Stimulated activated CD8-positive, alpha-beta memory T cell treated with anti-CD3 and anti-CD28 coated beads, Interleukin-15, amount 100 ng/mL, for 24 hours (primary cell): ENCODE results near the gene AKAP14.
"Not testable (repeated sequence)": the region's sequence is repeated elsewhere in the genome, so short reads cannot be mapped to it uniquely, and the experiment has no call there.

Experiments used
- DNase-seq: peaks from one replicate; pipeline ENCODE4 v3.0.0-alpha.2; 2020; ENCODE audit warnings: low read depth

AKAP14 gene

DNA sequence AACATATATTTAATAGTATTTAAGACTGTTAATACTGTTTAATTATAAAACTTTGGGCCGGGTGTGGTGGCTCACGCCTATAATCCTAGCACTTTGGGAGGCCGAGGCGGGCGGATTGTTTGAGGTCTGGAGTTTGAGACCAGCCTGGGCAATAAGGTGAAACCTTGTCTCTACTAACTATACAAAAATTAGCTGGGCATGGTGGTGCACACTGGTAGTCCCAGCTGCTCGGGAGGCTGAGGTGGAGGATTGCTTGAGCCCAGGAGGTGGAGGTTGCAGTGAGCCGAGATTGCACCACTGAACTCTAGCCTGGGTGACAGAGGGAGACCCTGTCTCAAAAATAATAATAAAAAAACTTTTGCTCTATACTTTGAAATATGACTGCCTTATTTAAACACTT is 26.7 kb downstream of the AKAP14 start:
- not testable (repeated sequence) for DNase-seq

DNA sequence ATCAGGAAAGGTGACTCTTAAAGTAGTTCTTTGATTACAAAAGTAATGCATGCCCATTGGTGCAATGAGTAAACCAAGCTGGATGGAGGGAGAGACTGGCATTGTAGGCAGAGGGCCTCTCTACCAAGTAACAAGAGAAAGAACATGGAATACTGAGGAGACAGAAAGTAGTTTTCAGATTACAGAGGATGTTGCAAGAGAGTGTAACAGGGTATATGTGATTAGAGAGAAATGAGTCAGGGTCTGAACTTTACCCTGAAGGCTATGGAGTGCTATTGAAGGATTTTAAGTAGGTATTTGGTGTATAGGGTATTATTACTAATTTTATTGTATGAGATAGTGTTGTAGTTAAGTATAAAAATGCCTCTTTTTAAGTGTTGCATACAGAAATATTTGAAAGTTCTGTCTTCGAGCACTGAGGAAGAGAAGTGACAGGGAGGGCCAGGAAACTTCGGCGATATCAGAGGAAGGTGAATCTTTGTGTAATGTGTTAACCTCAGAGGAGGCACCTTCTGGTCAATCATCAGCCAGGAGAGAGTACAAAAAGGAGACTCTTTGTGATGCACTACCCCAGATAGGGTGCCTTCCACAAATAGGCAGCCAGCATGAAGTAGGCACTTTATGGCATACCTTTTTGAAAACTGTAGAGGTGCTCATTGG is 39.7 kb downstream of the AKAP14 start:
- no peak for DNase-seq

DNA sequence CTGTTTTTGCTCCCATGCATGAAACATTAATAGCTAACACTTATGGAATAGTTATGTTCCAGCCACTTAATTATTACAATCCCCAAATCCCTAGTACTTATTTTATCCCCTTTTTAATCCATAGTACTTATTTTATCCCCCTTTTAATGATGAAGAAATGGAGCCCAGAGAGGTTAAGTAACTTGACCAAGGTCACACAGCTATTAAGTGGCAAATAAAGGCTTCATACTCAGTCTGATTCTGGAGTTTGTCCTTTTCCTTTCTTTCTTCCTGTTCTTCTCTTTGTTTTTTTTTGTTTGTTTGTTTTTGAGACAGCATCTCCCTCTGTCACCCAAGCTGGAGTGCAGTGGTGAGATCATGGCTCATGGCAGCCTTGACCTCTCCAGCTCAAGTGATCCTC is 45.6 kb downstream of the AKAP14 start:
- DNase-seq = no peak

DNA sequence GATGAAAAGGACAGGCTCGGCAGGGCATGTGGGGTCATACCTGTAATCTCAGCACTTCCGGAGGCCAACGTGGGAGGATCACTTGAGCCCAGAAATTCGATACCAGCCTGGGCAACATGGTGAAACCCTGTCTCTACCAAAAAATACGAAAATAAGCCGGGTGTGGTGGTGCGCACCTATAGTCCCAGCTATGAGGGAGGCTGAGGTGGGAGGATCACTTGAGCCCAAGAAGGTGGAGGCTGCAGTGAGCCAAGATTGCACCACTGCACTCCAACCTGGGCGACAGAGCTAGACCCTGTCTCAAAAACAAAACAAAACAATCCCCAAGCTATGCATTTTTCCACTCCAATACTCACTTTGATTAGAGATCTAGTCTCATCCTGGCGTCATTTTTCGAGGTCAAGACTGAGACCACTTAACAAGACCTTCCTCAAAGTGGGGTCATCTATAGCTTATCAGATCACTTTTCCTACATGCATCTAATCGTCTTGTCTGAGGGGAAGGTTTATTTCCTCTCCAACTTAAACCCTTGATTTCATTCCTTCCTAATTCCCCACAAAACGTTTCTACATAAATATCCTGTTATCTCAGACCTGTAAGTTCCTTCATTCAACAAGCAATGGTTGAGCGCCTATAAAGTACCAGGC is 46.6 kb downstream of the AKAP14 start:
- DNase-seq = no peak

DNA sequence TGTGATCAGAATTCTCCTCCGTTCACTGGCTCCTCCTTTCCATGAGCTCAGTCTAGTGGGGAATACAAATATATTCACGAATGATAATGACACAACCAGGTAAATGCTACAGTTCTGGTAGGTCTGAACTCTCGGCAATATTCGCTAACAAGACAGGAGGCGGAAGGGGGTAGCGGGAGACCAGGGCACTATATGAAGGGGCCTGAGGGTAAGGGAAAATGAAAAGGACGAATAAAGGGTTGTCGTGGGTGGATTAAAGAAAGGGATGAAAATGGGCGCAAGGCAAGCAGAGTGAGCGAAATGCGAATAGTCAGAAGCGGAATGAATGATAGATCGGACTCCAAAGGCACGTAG is 47.1 kb downstream of the AKAP14 start:
- DNase-seq = no peak

DNA sequence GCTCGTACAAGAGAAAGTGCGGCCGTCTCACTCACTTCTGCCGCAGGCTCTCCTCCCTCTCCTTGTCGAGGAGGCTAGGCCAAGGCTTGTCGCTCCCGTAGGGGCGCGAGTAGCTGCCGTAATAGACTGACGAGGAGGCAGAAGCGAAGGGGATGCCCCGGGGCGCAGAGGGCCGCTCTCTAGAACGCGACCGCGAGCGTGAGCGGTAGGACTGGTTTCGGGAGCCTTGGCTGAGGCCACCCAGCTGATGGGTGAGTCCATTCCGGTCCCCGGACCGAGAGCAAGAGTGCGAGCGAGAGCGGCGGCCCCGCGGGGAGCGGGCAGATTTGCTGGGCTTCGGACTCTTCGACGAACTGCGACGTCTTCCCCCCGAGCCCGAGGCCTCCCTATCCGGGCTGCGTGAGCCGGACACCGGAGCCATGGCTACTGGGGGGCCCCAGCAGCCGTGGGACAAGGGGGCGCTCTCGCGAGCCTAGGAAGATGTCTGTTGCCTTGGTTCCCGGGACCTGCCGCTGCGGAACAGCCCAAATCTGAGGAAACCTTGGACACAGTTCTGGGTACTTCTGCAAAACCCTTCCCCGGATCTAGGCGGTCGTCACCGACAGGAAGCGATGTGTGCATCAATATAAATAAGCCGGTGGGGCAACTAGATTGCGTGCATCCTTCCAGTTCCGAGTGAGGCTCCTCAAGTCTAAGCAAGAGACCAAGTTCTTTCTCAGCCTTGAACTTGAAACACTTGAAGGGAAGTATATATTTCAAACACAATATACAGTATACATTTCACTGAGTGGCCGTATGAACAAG is 47.7 kb downstream of the AKAP14 start, which contains the start of gene NKAP:
Gene NKAP, minus strand, starts transcription at position 567 of the 804 bp plus-strand sequence. Its CDS starts 146 bp downstream, at position 421.
- DNase-seq = peak; percentile 52

DNA sequence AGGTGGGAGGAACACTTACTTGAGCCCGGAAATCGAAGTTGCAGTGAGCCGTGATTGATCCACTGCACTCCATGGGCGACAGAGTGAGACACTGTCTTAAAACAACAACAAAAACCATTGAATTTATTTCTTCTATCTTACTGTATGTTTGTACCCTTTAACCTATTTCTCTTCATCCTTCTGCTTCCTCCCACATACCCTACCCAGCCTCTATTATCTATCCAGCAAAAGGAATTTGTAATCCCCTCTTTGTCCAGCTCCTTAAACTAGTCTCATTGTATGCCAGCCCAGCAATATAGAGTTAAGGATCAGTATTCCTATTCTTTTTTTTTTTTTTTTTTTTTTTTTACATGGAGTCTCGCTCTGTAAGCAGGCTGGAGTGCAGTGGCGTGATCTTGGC is 49.8 kb downstream of the AKAP14 start:
- DNase-seq = no peak

DNA sequence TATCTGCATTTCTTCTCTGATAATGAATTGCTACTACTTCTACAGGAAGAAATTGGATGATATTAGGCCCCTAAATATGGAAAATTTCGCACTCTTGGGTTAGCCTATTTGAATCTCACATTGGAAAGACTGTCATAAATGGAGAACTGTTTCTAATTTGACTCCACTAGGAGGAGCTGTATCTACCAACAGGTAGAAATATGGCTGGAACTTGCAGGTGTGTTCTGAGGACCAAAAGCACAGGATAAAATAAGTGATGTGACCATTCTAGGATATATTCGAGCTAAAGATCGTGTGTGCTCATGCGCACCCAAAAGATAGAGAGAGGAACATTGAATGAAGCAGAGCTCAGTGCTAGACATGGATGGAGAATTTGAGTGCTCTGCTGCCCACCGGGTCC is 52.7 kb downstream of the AKAP14 start:
- no peak for DNase-seq

DNA sequence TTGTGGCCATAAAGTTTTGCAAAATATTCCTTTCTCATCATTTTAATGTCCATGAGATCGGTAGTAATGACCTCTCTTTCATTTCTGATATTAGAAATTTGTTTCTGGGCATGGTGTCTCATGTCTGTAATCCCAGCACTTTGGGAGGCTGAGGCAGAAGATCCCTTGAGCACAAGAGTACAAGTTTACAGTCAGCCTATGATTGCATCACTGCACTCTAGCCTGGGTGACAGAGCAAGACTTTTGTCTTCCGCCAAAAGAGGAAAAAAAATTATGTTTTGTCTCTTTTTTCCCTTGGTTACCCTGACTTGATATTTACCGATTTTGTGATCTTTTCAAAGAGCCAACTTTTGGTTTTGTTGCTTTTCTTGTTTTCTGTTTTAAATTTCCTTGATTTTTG is 58.7 kb downstream of the AKAP14 start:
- no peak for DNase-seq

DNA sequence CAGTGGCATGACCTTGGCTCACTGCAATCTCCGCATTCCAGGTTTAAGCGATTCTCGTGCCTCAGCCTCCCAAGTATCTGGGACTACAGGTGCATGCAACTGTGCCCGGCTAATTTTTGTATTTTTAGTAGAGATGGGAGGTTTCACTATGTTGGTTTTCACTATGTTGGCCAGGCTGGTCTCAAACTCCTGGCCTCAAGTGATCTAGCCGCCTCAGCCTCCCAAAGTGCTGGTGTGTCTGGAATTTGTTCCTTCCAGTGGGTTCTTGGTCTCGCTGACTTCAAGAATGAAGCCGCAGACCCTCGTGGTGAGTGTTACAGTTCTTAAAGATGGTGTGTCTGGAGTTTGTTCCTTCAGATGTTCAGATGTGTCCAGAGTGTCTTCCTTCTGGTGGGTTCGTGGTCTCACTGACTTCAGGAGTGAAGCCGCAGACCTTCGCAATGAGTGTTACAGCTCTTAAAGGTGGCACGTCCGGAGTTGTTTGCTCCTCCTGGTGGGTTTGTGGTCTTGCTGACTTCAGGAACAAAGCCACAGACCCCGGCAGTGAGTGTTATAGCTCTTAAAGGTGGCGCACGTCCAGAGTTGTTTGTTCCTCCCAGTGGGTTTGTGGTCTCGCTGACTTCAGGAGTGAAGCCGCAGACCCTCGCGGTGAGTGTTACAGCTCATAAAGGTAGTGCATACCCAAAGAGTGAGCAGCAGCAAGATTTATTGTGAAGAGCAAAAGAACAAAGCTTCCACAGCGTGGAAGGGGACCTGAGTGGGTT is 60.3 kb downstream of the AKAP14 start:
- DNase-seq = not testable (repeated sequence)

DNA sequence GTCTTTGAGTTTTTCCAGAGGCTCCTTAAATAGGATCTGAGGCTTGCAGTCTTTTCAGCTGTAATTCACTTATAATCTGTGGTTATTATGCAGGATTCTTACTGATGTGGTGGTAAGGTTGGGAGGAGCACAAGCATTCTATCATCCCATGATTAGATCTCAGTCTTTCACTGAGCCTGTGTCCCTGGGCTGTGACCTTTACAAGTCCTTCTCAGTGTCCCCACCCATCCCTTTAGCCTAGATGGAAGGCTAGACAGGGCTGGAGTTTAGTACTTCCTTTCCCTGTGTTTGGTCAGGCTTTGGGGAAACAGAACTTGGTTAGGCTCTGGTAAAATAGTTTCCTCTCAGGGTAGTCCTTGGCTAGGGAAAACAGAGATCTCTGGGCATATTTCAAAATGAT is 64.9 kb downstream of the AKAP14 start:
- no peak for DNase-seq

DNA sequence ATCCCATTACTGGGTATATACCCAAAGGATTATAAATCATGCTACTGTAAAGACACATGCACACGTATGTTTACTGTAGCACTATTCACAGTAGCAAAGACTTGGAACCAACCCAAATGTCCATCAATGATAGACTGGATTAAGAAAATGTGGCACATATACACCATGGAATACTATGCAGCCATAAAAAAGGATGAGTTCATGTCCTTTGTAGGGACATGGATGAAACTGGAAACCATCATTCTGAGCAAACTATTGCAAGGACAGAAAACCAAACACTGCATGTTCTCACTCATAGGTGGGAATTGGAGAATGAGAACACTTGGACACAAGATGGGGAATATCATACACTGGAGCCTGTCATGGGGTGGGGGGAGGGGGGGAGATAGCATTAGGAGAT is 71.1 kb downstream of the AKAP14 start:
- DNase-seq = not testable (repeated sequence)
